ENCODE measurements around the gene TSN.

DNA sequence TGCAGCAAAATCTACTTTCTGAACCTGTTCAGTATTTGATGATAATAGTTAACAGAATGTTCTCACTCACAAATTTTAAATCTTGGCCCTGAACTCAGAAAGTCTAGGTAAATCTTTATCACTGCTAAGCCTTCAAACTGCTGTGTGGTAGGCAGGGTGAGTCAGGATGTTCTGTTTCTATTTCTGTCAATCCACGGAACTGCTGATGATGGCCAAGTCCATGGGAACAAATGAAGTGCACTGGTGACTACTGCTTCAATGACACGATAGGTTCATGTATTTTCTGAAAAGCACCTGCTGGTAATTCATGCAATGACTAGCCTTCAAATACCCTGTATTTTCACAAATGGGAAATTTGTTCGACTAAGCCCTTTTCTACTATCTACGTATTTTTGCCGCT lies 33.0 kb upstream of the TSN start:
- TF ChIP-seq POLR2A (IDR thresholded peaks at IDR 0.05) = no peak
- TF ChIP-seq, protein P1, sequence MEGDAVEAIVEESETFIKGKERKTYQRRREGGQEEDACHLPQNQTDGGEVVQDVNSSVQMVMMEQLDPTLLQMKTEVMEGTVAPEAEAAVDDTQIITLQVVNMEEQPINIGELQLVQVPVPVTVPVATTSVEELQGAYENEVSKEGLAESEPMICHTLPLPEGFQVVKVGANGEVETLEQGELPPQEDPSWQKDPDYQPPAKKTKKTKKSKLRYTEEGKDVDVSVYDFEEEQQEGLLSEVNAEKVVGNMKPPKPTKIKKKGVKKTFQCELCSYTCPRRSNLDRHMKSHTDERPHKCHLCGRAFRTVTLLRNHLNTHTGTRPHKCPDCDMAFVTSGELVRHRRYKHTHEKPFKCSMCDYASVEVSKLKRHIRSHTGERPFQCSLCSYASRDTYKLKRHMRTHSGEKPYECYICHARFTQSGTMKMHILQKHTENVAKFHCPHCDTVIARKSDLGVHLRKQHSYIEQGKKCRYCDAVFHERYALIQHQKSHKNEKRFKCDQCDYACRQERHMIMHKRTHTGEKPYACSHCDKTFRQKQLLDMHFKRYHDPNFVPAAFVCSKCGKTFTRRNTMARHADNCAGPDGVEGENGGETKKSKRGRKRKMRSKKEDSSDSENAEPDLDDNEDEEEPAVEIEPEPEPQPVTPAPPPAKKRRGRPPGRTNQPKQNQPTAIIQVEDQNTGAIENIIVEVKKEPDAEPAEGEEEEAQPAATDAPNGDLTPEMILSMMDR (IDR thresholded peaks at IDR 0.05) = no peak
